Omental fat pad (tissue), 4 donors: ENCODE results near the gene PITPNC1. TPM values are rescaled to one million over a fixed set of nuclear protein-coding genes. Genes with fewer than 3 reads are reported as not detected.
A peak's percentile ranks its signal among the peaks of the same experiment; 100 is the strongest.

Source experiments
- ATAC-seq: fragments of 150-250 bp; one replicate; pipeline ENCODE4 v1.9.1; 2016; ENCODE audit warnings: mild to moderate bottlenecking, moderate library complexity; ENCODE audit not compliant: low FRiP score
- DNase-seq: peaks from one replicate; pipeline ENCODE4 v3.0.0-alpha.2; 2019; ENCODE audit warnings: low spot score
- total RNA-seq, 4 donors: library from RNA; depleted of rRNA; stranded (reverse); fragments of >200 nt; gene quantifications; one replicate each; pipeline ENCODE4 v1.1.0, GENCODE V29; 2016
- TF ChIP-seq, protein P1 (sequence below), 3 donors: fragments of 450-650 bp; IDR thresholded peaks; one replicate each; pipeline ENCODE4 v1.5.1; 2016 to 2017; ENCODE audit warnings: antibody characterized with exemption in 3 of 3, mild to moderate bottlenecking in 3 of 3, moderate library complexity in 2 of 3

PITPNC1 gene
- total RNA-seq, 4 donors from 2014 or later = 22.6 to 53.4 (median 35.0) TPM

DNA sequence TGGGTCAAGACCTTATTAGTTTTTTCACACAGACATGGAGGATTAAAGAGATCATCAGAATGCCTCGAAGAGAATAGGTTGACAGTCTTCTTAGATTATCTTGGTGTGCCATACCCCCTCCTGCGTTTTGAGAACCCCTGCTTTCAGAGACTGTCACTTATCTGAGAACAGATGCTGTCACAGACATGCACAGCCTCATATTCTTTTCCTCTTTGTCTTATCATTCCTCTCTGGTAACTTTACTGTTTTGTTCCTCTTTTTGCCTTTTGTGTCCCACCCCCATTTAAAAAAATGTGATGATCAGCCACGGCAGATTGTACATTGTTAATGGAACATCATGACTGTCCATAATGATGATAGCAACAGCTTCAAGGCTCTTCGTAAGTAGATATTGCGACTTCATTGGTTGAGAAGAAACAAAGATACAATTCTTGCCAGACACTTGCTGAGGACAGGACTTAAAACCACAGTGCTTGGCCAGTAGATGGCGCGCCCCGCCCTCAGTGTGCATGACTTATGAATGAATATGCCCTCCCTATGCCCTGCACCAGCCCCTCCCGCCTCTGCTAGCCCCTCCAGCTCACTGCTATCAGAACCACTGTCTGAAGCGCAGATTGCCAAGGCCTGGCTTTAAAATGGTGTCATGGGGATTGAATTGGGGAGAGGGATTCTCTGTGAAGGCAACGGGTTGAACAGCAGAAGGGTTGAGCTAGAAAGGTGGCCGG, 2.6 kb upstream of the PITPNC1 start:
- peak; percentile 95 for DNase-seq
- ATAC-seq = no peak
- TF ChIP-seq, protein P1, sequence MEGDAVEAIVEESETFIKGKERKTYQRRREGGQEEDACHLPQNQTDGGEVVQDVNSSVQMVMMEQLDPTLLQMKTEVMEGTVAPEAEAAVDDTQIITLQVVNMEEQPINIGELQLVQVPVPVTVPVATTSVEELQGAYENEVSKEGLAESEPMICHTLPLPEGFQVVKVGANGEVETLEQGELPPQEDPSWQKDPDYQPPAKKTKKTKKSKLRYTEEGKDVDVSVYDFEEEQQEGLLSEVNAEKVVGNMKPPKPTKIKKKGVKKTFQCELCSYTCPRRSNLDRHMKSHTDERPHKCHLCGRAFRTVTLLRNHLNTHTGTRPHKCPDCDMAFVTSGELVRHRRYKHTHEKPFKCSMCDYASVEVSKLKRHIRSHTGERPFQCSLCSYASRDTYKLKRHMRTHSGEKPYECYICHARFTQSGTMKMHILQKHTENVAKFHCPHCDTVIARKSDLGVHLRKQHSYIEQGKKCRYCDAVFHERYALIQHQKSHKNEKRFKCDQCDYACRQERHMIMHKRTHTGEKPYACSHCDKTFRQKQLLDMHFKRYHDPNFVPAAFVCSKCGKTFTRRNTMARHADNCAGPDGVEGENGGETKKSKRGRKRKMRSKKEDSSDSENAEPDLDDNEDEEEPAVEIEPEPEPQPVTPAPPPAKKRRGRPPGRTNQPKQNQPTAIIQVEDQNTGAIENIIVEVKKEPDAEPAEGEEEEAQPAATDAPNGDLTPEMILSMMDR (IDR thresholded peaks at IDR 0.05) = peak in 1 of 3 donors; percentile 49

DNA sequence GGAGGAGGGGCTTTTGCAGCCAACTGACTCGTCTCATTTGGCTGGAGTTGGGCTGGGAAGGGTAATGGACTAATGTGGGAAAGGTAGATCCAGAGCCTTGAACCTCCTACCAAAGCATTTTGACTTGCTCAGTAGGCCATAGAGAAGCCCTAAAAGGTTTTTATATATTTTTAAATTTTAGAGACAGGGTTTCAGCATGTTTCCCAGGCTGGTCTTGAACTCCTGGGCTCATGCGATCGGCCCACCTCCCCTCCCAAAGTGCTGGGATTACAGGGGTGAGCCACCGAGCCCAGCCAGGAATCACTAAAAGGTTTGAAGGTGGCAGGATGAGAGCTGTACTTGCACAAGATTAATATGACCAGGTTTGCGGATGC, 2.0 kb upstream of the PITPNC1 start:
- DNase-seq = no peak
- ATAC-seq = no peak
- TF ChIP-seq, protein P1 (IDR thresholded peaks at IDR 0.05) = no peak

DNA sequence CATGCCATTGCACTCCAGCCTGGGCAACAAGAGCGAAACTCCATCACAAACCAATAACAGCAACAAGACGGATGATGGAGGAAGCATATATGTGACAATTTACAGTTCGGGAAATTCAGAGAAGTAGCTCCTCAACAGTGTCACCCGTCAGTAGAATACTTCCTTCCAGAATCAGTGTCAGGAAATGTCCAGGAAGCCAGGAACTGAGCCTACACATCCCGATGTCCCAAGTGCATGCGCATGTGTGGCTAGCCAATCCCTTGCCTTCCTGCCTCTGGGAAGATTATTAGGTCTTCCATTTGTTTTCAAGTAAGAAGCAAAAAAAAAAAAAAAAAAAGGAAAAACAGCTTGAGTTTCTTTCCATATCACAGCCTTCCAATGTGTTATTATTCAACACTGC, 1.4 kb upstream of the PITPNC1 start:
- TF ChIP-seq, protein P1 (IDR thresholded peaks at IDR 0.05) = no peak
- DNase-seq (no peak), ATAC-seq (no peak)

DNA sequence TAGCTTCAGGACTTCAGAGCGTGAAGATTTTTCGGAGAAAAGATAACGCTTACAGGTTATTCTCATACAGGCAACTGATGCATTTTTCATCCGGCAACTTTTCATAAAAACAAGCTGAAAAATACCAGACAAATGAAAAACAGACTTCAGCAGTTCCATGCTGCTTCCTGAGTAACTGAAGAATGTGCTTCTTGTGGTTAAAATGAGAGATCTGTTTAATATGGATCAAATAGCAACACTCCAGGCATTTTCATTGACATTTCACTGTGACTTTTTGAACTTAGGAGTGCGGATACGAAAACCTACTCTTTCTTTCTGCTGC, 705 bp upstream of the PITPNC1 start:
- TF ChIP-seq, protein P1 (IDR thresholded peaks at IDR 0.05) = no peak
- DNase-seq (no peak), ATAC-seq (no peak)

DNA sequence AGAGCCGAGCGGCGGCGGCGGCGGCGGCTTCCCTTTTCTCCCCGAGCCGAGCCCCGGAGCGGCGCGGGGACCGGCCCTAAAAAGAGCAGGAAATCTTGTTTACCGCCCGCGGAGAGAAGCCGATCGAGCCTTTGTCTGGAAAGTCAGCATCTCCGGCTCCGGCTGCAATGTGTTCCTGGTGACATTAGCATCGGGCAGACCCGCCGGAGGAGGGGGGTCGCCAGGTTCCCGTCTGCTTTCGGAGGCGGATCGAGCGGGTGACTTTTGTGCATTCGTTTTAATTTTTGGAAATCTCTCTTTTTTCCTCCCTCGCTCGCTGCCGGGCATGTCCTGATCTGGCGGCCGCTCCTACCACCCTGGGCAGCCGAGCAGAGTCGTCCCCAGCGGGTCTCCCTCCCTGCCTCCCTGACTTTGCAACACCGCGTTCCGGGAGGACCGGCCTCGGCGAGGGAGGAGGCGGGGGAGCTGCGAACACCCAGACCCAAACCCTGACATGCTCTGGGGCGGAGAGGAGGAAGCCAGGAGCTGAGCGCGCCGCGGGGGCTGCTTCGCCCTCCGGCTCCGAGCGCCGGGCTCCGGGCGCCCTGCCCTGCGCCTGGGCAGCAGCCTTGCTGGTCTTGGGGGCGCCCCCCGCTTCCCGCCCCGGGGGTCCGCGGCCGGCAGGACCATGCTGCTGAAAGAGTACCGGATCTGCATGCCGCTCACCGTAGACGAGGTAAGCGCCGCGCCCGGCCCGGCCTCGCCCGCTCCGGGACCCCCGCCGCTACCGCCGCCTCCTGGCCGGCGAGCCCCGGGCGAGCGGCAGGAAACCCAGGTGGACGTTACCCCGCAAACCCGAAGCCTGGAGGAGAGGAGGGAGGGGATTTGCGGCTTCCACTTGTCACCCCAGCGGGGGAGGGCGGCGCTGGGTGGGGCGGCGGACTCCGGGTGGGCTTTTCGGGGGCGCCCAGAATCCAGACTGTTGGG, 690 bp downstream of the PITPNC1 start:
- DNase-seq = no peak

DNA sequence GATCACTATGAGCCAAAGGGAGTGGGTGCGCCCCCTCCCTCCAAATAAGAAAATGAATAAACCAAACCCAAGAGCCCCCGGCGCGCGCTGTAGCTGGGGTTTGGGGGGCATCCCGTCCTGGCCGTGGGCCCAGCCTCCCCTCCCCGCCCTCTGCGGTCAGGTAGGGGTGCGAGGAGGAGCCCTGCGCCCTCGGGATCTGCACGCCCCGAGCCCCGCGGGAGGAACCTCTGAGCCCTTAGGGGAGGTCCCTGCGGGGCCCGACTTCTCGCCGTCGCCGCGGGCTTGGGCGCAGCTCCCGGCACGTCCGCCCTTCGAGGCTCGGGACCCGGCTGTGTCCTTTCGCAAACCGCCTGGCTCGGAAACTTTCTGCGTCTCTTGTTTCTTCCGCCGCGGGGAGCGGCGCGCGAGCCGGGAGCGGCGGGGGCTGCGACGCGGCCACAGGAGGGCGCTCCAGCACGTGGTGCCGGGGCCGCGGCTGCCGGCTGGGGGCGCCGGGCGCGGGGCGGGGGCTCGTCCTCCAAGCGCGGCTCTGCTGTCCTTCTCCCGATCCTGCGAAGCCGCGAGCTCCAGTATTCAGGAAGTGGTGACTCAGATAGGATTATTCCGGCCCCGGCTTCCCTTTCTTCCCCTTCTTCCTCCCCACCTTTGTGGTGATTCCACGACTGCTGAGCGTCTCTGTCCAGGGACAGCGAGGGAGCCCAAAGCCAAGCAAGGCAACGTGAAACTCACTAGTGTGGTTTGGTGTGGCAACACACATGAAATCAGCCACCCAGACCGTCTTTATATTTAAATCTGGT, 1.6 kb downstream of the PITPNC1 start:
- DNase-seq (no peak), ATAC-seq (peak; percentile 81)
- TF ChIP-seq, protein P1 (IDR thresholded peaks at IDR 0.05) = no peak

More for the DNA sequence above, 690 bp downstream of the PITPNC1 start:
- peak; percentile 31 for ATAC-seq
- TF ChIP-seq, protein P1 (IDR thresholded peaks at IDR 0.05) = no peak
